Glomerular endothelial cell (primary cell): ENCODE measurements around the gene TOGARAM2. TPM values are rescaled to one million over a fixed set of nuclear protein-coding genes. Genes with fewer than 3 reads are reported as not detected.
"Not testable (repeated sequence)": the region's sequence is repeated elsewhere in the genome, so short reads cannot be mapped to it uniquely, and the experiment has no call there.

Experiments used
- DNase-seq: peaks from one replicate; pipeline ENCODE4 v3.0.0-alpha.2; 2011; ENCODE audit warnings: low read depth, low spot score; ENCODE audit errors: extremely low read depth
- total RNA-seq: library from RNA; depleted of rRNA; stranded (reverse); fragments of >200 nt; gene quantifications from 2 replicates; pipeline ENCODE4 v1.2.3, GENCODE V29; 2015

TOGARAM2 gene
- total RNA-seq, 1 donor from 2014 or later = not detected

DNA sequence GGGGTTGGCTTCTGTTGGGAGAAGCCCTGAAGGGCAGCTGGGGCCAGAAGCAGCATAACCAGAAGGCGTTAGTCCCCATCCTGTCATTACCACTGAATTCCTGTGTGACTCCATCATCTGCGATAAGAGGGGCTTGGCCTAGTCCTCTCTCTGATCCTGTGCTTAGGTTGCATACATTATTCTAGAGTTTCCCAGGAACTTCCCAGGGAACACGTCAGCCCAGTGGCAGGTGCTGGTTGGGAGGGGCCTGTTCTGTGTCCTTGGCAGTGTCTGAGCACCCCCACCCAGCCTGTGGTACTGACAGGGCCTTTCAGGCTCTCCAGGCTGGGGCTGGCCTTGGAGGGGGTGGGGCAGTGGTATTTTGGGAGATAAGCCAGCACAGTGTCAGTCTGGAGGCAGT lies 4.5 kb upstream of the TOGARAM2 start:
- no peak for DNase-seq

DNA sequence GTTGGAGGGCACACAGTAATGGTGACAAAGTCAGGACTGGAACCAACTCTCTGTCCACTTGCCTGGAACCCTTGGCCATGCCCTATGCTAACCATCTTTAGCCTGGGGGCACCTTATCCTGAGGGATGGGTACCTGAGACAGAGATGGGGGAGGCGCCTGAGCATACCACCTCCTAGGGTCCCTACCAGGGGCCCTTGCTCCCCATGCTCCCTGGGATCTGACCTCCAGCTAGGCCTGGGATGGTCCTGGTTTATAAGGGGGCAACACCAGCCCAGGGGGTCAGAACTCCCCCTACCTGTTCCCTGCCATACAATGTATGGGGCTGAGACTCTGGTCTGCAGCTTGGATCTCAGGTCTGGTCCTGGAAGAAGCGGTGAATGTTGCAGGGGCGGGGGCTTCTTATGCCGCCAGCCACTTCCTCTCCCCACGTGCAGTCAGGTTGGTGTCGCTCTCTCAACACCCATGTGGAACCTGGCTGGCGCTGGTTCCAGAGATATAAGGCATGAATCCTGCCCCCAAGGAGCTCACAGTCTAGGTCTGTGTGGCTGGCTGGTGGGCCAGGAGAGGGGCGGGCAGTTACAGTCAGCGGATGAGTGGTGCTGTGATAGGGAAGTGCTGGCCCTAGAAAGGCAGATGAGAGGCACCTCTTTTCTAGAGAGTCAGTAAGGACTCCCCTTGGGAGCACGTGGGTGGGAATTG lies 3.8 kb upstream of the TOGARAM2 start:
- DNase-seq = no peak

DNA sequence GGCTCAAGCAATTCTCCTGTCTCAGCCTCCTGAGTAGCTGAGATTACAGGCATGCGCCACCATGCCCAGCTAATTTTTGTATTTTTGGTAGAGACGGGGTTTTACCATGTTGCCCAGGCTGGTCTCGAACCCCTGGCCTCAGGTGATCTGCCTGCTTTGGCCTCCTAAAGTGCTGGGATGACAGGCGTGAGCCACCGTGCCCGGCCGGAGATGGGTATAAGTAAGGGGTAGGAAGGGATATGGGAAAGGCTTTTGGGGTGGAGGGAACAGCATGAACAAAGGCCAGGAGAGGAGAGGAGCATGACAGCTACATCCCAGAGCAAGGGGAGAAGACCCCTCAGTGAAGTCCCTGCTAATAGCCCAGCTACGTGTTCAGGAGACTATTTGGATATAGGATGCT lies 3.1 kb upstream of the TOGARAM2 start:
- DNase-seq = not testable (repeated sequence)

DNA sequence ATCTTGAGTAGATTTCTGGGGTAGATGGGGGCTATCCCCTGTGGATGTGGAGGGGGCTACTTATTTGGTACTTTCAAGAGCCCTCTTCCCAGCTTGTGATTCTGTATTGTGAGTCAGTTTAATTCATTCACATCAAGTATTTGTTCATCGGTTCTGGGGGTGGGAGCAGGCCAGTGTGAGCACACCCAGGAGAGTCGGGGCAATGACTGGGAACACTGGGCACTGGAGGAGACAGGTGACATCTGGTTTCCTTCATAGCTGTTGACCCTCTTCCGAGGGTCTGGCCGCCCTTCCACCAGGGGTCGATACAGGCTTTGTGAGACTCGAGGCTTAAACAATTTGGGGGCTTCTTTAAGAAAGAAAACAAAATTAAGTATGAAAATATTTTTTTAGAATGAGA lies 2.5 kb upstream of the TOGARAM2 start:
- DNase-seq = no peak

DNA sequence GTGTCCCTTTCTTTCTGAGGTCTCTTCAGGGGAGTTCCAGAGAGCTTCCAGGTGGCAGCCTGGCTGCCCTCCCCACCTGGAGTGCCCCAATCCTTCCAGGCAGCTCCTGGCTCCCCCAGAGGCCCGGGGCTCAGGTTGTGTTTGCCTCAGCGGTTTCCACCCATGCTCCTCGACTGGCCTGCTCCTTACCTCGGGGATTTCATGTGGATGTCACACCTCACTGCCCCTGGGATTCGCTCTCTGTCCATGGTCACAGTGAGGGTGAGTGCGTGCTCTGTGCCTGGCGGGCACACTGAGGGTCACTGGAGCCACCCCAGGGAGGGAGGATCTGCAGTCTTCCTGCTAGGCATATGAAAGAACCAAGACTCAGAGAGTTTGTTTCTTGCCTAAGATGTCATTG lies 2.1 kb upstream of the TOGARAM2 start:
- DNase-seq = no peak

DNA sequence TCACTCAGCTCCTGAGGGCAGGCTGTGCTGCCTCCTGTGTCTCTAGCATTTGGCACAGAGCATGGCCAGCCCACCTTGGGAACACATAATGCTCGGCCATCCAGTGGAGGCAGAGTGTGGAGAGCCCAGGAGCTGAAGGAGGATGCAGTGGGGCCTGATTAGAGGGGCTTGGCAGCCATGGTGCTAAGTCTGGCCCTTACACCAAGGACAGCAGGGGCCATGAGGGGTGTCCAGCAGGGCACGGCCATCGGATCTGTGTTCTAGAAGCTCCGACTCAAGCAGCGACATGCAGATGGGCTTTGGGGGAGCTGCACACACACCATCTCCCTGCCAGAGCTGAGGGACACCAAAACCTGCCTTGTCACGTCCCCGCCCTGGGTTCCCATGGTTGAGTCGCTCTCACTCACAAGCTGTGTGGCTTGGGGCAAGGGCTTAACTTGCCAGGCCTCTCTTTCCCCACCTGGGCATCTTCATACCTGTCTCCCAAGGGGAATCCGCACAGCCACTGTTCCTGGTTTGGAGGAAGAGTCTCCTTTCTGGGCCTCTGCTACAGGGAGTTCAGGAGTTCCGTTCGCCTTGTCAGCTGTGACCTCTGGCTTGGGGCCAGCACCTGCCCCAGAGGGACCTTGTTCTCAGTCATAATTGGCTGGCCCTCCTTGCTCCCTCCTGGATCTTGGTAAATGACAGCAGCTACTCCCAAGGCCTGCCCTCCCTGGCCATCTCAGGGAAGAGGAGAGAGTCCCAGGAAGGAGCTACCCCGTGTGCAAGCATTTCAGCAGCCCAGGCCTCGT lies 1.3 kb upstream of the TOGARAM2 start:
- no peak for DNase-seq

DNA sequence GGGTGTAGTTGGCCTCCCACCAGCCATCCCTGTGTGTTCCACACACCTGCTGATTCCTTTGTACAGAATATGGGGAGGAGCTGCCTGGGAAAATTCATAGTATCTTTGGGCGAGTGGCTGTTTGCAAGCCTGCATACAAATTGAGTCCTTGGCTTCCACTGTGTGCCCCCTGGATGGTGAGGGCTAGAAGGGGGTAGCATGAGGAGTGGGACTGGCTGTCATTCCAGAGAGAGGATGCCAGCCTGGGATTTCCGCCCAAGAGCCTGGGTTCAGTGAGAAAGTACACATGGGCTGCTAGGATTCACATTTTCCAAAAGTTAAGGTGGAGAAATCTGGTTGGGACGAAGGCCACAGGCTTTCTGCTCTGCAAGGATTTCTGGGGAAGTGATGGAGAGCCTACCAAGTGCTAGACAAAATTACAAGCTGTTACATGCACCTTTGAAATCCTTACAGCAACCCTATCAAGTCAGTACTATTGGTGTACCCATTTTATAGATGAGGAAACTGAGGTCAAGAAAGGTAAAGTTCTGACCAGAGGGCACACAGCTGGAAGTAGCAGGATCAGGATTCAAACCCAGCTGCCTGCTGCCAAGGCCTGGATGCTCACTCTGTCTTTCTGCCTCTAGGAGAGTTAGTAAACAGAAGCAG lies 606 bp upstream of the TOGARAM2 start:
- no peak for DNase-seq

DNA sequence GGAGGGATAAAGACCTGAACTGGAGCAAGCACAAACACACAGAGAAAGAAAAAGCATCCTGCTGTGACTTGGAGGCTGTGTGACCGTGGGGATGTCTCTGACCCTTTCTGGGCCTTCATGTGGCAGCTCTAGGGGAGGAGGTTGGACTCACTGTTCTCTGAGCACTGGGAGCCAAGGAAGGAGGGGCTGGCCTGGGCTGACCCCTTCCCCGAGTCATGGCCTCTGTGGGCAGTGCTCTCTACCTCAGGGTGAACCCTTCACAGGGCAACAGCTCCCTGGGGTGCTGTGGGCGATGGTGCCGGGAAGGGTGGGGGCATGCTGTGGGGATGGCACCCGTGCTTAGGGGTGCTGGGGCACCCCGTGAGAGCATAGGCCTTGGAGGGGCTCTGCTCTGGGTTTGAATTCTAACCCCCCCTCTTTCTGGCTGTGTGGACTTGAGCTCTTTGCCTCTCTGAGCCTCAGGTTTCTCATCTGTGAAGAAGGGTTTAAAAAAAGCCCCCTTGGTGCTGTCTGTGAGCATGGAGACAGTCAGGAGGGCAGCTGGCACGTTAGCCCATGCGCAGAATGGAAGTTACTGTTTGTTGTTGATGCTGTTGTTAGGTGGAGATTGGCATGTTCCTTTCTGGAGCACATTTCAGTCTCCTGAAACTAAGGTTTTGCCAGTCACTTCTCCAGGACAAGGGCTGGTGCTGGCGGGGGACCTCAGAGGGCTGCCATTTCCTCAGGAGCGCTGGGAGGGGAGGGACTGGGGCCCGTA lies 700 bp downstream of the TOGARAM2 start:
- no peak for DNase-seq

DNA sequence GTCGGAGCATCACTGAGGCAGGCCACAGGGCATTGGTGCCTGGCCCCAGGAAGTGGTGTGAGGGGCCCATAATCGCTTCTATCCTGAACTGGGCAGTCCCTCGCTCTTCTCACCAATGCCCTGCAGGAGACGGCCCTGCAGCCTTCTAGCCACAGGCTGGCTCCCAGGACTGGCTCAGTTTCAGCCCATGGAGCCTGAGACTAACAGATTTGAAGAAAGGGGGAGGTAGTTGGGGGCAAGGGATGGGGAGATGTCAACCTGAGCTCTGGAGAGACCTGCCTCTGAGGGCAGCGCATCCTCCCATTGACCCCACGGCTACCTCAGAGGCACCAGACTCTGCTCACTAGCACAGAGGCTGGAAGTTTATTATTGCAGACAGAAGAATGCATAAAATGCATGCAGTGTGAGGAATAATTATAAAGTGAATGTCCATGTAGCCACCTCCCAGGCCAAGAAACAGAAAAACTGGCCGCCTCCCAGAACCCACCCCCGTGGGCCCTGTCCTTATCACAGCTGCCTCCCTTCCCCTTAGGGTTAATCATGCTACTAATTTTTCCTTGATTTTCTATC lies 1.4 kb downstream of the TOGARAM2 start:
- DNase-seq = no peak

DNA sequence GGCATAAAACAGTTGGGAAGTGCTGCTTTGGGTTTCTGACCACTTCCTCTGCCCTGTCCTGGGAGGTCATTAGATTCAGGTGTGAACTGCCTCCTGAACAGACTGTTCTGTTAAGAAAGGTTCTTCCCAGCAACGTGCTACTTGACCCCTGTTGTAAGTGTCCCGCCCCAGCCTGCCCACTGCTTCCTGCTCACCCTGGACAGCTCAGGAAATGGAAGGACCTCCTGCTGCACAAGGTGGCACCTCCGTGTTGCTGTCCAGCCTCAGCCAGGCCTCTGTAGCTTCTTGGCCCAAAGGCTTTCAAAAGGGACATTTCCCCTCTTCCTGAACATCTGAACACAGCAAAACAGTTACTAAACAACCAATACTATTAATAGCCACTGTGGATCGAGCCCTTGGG lies 5.3 kb downstream of the TOGARAM2 start:
- no peak for DNase-seq

DNA sequence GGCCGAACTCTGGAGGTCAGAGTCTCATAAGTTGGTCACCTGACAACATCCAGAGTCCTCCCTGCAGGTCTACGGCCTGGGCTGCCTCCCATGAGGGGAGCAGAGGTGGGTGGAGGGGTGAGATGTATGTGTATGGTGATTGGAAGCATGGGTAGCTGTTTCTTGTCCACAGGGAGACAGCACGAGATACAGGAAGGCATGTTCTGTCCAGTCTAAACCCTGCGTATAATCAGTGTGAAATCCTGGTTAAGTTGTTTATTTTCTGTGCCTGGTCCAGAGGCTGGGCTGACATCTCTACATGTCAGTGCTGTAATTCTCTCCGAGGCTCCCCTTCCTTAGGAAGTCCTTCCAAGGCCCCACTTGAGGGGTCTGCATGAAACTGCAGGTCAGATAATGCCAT lies 8.9 kb downstream of the TOGARAM2 start:
- DNase-seq = no peak

DNA sequence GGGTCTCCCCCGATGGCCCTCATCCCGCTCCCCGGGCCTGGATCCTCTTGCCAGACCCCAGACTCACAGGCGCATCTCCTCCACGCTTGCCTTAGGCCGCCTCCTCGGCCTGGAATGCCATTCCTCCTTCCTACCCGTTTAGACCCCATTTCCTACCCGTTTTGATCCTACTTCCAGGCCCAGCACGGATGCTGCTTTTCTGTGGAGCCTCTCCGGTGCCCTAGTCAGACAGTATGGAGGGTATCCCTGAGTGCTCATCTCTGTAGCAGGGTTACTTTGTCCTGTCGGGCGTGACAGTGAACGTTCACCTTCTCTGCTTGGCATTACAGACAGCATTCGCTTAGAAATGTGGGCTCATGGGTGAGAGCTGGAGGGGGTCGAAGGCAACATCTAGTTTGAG lies 9.3 kb downstream of the TOGARAM2 start:
- DNase-seq = no peak

DNA sequence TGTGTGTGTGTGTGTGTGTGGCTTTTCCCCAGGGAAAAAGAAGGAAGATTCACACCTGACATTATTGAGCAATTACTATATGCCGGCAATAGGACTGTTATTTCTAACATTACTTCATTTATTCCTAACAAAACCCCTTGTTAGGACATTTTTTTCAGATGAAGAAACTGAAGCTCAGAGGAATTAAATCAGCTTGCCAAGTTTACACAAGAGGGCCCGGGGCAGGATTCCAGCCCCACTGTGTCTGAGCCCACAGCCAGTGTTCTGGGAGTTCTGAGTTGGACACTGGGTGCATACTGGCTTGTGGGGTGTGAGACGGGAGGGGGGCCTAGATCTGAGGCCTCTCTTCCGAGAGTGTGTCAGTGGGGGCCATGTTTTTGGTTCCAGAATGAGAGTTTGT lies 9.9 kb downstream of the TOGARAM2 start:
- no peak for DNase-seq

DNA sequence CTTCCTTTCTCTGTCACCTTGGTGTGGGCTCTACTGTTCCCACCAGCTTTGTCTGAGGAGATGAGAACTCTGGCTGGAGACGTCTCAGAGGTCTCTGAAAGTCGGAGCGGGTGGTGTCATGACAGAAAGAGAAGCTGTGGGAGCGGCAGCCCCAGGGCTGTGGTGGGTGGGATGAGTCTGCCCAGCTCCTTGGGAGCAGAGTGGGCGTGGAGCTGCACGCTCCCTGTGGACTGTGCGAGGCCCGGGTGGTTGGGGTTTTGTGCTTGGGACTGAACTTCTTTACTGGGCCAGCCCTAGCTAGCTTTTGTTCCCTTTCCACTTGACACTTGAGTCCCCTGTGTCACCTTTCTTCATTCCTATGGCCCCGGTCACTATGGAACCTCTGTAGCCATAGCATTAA lies 10.4 kb downstream of the TOGARAM2 start:
- DNase-seq = no peak

DNA sequence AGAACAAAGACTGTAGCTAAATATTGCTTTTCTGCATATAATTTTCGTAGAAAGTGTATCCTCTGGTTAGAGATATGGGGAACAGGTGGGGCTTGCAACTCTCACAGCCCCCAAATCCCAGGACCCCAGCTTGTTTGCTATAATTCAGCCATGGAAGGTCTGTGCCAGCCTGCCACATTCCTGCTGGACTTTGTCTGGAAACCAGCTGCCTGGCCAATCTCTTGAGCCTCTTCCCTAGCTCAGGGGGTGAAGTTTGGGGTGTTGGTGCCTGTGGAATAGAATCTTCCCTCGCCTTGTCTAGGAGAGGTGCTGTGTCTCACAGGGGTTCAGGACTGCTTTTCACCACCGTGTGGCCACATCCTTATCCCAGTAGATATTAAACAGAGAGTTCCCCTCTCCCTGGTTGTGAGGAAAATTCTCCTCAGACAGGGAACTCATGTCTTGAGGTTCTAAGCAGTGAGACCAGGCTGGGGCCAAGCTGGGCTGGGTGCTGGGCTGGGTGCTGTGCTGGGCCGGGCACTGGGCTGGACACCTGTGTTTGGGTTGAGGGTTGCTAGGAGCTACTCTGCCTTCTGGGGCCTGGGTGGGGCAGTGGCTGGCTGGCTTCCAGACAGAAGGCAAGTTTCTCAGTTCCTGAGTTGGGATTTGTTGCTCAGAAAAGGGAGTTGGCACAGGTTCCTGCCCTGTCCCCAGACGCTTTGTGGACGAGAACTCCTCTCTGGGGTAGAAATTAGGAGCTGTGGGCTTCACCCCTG lies 12.3 kb downstream of the TOGARAM2 start:
- no peak for DNase-seq

DNA sequence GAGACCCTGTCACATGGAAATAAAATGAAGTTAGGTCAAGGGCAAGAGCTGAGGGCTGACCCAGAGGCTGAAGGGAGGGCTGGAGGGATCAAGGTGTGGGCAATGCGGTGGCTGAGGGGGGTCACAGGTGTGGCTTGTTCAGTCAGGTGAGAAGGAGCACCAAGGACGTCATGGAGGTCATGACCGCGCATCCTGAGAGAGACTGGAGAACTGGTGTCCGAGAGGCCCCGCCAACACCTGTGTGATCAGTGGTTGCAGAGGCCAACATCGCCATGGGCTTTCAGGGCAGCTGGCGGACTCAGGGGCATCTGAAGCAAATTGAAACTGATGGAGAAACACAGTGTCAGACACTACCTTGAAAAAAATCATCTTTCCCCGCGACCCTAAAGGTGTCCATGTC lies 13.0 kb downstream of the TOGARAM2 start:
- DNase-seq = no peak

DNA sequence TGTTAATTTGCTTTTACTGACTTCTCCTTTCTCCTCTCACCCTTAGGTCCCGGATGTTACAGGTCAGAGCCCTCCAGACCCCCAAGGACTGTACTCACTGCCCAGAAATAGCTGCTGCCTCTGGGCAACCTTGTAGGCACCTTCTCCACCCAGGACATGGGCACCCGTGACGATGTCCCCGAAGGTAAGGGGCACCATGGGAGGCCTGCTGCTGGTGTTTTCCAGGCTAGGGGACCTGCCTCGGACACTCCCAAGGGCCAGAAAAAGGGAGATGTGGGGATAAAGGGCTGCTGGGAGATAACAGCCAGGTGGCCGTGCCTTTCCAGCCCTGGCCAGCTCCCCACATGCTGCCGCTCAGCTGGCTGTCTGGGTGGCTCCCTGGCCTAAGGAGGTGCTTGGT lies 13.6 kb downstream of the TOGARAM2 start:
- DNase-seq = no peak

DNA sequence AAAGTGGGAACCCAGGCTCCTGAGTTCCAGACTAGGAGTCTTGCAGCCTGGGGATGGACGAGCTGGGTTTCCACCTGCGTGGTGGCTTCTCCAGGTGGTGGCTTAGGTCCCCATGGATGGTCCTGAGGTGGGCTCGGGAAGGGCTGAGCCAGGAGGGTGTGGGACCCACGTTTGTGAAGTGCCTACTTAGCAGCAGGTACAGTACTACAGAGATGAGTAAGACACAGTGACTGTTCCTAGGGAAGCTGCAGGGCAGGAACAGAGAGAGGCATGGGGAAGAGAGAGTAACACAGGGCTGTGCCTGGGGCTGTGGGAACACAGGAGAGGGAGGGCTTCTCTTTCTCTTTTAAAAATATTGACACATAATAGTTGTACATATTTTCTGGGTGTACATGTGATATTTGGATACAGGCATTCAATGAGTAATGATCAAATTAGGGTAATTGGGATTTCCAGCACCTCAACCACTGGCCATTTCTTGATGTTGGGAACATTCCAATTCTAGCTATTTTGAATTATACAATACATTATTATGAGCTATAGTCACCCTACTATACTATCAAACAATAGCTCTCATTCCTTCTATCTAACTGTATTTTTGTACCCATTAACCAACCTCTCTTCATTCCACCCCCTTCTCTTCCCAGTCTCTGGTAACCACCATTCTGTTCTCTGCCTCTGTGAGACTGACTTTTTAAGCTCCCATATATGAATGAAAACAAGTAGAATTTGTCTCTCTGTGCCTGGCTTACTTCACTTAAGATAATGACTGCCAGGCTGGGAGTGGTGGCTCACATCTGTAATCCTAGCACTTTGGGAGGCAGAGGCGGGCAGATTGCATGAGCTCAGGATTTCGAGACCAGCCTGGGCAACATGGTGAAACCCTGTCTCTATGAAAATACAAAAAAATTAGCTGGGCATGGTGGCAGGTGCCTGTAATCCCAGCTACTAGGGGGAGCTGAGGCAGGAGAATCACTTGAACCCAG lies 15.0 kb downstream of the TOGARAM2 start:
- DNase-seq = no peak

DNA sequence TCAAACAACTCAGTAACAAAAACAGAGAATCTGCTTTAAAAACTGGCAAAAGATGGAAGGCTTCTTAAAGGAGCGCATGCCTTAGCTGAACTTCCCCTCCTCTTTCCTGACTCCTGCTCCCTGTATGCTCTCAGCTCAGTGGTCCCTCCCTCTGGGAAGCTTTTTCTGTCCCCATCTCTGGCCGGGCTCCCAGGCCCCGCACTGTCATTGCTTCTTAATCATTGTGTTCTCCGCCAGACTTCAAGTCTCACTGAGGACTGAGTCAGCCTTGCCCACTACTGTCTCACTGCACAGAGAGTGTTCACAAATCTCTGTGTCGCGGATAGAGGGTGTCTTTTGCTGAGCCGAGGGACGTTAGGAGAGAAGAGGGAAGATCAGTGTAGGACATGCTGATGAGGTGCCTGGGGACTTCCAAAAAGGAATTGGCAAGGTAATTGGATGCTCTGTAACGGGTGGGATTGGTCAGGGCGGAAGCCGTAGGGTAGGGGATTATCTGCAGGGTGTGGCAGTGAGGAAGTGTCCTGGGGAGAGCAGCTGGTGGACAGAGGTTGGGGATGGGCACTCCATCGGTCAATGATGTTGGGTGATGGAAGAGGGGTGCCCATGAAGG lies 16.2 kb downstream of the TOGARAM2 start:
- DNase-seq = no peak
